Endothelial cell of umbilical vein (primary cell): Measurements from ENCODE around the gene GRK5. TPM values are rescaled to one million over a fixed set of nuclear protein-coding genes. Genes with fewer than 3 reads are reported as not detected.
A peak's percentile ranks its signal among the peaks of the same experiment; 100 is the strongest.
"Not testable (repeated sequence)": the region's sequence is repeated elsewhere in the genome, so short reads cannot be mapped to it uniquely, and the experiment has no call there.

ENCODE experiments used
- BruUV-seq: library from RNA; stranded (reverse); fragments of 400-500 nt; replicated peaks from 2 replicates; lab custom pipeline; 2021; lab: Mats Ljungman, UMichigan
- CTCF ChIA-PET: fragments of 300-600, 350-600 bp; sonication (Branson Sonifier 250); formaldehyde crosslinking; loops from one replicate; lab custom pipeline; 2021; ENCODE audit warnings: antibody characterized with exemption, inconsistent platforms; lab: Charles Lee
- POLR2A ChIA-PET: fragments of 300-600, 350-600 bp; sonication (Branson Sonifier 250); formaldehyde crosslinking; loops from one replicate; lab custom pipeline; 2021; ENCODE audit warnings: antibody characterized with exemption, inconsistent platforms; lab: Charles Lee
- DNase-seq: peaks from one replicate; pipeline ENCODE4 v3.0.0-alpha.2; 2011; ENCODE audit warnings: low read depth, low spot score
- FAIRE-seq: peaks from 2 replicates; lab custom pipeline; 2011; peaks lifted over from hg19 to GRCh38; lab: Jason Lieb, UNC
- H2AFZ ChIP-seq: 2 replicates; pipeline ENCODE4 v1.6.0; 2012; ENCODE audit warnings: low read depth, low read length, control low read depth, inconsistent platforms
- H3K27ac ChIP-seq: 2 replicates; pipeline ENCODE4 v1.5.1; 2011; ENCODE audit warnings: low read depth, mild to moderate bottlenecking, control low read depth, low read length, moderate library complexity; ENCODE audit not compliant: insufficient read depth
- H3K27me3 ChIP-seq, 2 experiments: 2 replicates each; pipeline versions ENCODE4 v1.6.0 to v1.6.1; 2011; ENCODE audit warnings: low read length in 2 of 2, mixed read lengths in 1 of 2; ENCODE audit not compliant: control insufficient read depth in 2 of 2, insufficient read depth in 2 of 2
- H3K36me3 ChIP-seq, 2 experiments: 2 replicates in 1 of 2; 3 replicates in 1 of 2; pipeline ENCODE4 v1.5.1; 2011; ENCODE audit warnings: low read length in 2 of 2, mild to moderate bottlenecking in 1 of 2, moderate library complexity in 1 of 2; ENCODE audit not compliant: control insufficient read depth in 2 of 2, insufficient read depth in 2 of 2; ENCODE audit errors: extremely low read depth in 1 of 2
- H3K4me1 ChIP-seq: 3 replicates; pipeline ENCODE4 v1.5.1; 2011; ENCODE audit warnings: mild to moderate bottlenecking, low read length; ENCODE audit not compliant: control insufficient read depth, insufficient read depth; ENCODE audit errors: extremely low read depth
- H3K4me2 ChIP-seq: 2 replicates; pipeline ENCODE4 v1.6.1; 2011; ENCODE audit warnings: low read length, control low read depth, mixed read lengths; ENCODE audit not compliant: insufficient read depth
- H3K4me3 ChIP-seq, 3 experiments: fragments of 200-600 bp in 1 of 3; sonication (generic), shearing (Covaris generic) in 1 of 3; replicated peaks in 1 of 3; 2 replicates each; pipeline ENCODE4 v1.5.1; 2011 to 2016; ENCODE audit warnings: control low read depth in 3 of 3, low read length in 3 of 3, mild to moderate bottlenecking in 2 of 3, inconsistent platforms in 1 of 3, low read depth in 1 of 3, moderate library complexity in 1 of 3; ENCODE audit not compliant: insufficient read depth in 1 of 3
- H3K79me2 ChIP-seq: 2 replicates; pipeline ENCODE4 v1.6.0; 2012; ENCODE audit warnings: low read length, inconsistent platforms; ENCODE audit not compliant: control insufficient read depth, insufficient read depth
- H3K9ac ChIP-seq: replicated peaks from 2 replicates; pipeline ENCODE3; 2011; ENCODE audit warnings: low read length, control low read depth; ENCODE audit not compliant: insufficient read depth; ENCODE audit errors: extremely low read depth
- H3K9me1 ChIP-seq: replicated peaks from 3 replicates; pipeline ENCODE4 v1.6.0; 2011; ENCODE audit warnings: mild to moderate bottlenecking, low read length; ENCODE audit not compliant: control insufficient read depth, insufficient read depth; ENCODE audit errors: extremely low read depth
- H3K9me3 ChIP-seq: replicated peaks from 2 replicates; pipeline ENCODE4 v1.5.1; 2012; ENCODE audit warnings: low read length, inconsistent platforms; ENCODE audit not compliant: control insufficient read depth, insufficient read depth
- H4K20me1 ChIP-seq: replicated peaks from 2 replicates; pipeline ENCODE3; 2011; ENCODE audit warnings: mild to moderate bottlenecking, low read length; ENCODE audit not compliant: control insufficient read depth, insufficient read depth; ENCODE audit errors: extremely low read depth
- CTCF ChIP-seq, 2 donors: IDR thresholded peaks; 1 replicate in 1 of 2; 2 replicates in 1 of 2; pipeline ENCODE4 v1.5.1; 2011; ENCODE audit warnings: low read length in 2 of 2, mild to moderate bottlenecking in 2 of 2, moderate library complexity in 2 of 2, control low read depth in 1 of 2, inconsistent platforms in 1 of 2, low read depth in 1 of 2; ENCODE audit not compliant: insufficient read depth in 1 of 2; ENCODE audit errors: extremely low read depth in 1 of 2
- EZH2 ChIP-seq: IDR thresholded peaks from 2 replicates; pipeline ENCODE4 v1.6.1; 2012; ENCODE audit warnings: borderline replicate concordance, low read depth, mild to moderate bottlenecking, moderate library complexity, low read length, inconsistent platforms; ENCODE audit not compliant: severe bottlenecking
- FOS ChIP-seq: IDR thresholded peaks from 2 replicates; pipeline ENCODE4 v1.6.1; 2011; ENCODE audit warnings: mild to moderate bottlenecking, low read length, moderate library complexity, borderline replicate concordance; ENCODE audit not compliant: insufficient read depth
- GATA2 ChIP-seq: IDR thresholded peaks from 2 replicates; pipeline ENCODE4 v1.7.0; 2011; ENCODE audit warnings: low read depth, mild to moderate bottlenecking, moderate library complexity, mixed read lengths, low read length; ENCODE audit not compliant: insufficient read length, insufficient read depth
- JUN ChIP-seq: IDR thresholded peaks from 2 replicates; pipeline ENCODE4 v1.6.1; 2011; ENCODE audit warnings: borderline replicate concordance, low read depth; ENCODE audit not compliant: insufficient read length, insufficient read depth
- MYC ChIP-seq: IDR thresholded peaks from one replicate; pipeline ENCODE4 v1.6.1; 2011; ENCODE audit warnings: mild to moderate bottlenecking, low read depth, low read length
- POLR2A ChIP-seq: IDR thresholded peaks from 2 replicates; pipeline ENCODE4 v1.6.1; 2012; ENCODE audit warnings: low read depth, mild to moderate bottlenecking, control low read depth, low read length
- POLR2AphosphoS5 ChIP-seq: IDR thresholded peaks from 2 replicates; pipeline ENCODE4 v1.6.1; 2012; ENCODE audit warnings: low read depth, mild to moderate bottlenecking, control low read depth, low read length, moderate library complexity; ENCODE audit not compliant: insufficient read depth
- dilution Hi-C: fragments of 300-500 bp; cut with MboI; formaldehyde crosslinking; loops from one replicate; pipeline ENCODE4 v1.15.0; 2019; ENCODE audit warnings: low sequenced_read_pairs; ENCODE audit not compliant: extremely low pct_ligation_motif_present
- intact Hi-C: fragments of 100-400 bp; cut with micrococcal nuclease; formaldehyde crosslinking; loops from one replicate; pipeline ENCODE4 v1.10.0; 2022
- polyA plus RNA-seq, 4 experiments: library from polyadenylated mRNA; depleted of rRNA in 3 of 4; stranded (reverse) in 3 of 4; unstranded in 1 of 4; fragments of >200 nt; gene quantifications; 2 replicates each; pipeline versions ENCODE4 v1.2.1 to v1.2.3, GENCODE V29; 2011 to 2012; ENCODE audit warnings: missing spikeins in 1 of 4
- total RNA-seq: library from RNA; stranded (reverse); gene quantifications from 2 replicates; pipeline ENCODE4 v1.2.3, GENCODE V29; 2021
- TF ChIP-seq, protein P1 (sequence below): IDR thresholded peaks from 2 replicates; pipeline ENCODE4 v1.6.1; 2011; ENCODE audit not compliant: insufficient read depth, insufficient read length

Gene GRK5
- total and polyA plus RNA-seq, 2 donors (not counting 3 experiments of a cell fraction or from before 2014, with no cell fraction given): 13.1 to 29.5 TPM

- H4K20me1 ChIP-seq: no peaks in the 10 kb centered on the region
- ChIA-PET POLR2A (no interaction called here), CTCF (interaction anchor here (1.2 to 2.3 kb wide), 2 partner anchors 14 to 229 kb away, joined by 3 to 10 read pairs; no protein-coding TSS in a partner anchor)
- no peaks in the 10 kb centered on the region for H3K9me3 ChIP-seq
- FAIRE-seq: peak; percentile 15
- H3K27me3 ChIP-seq: no peaks in the 10 kb centered on the region
- no peaks in the 10 kb centered on the region for H3K9me1 ChIP-seq
- no peak overlapping the region for H2AFZ ChIP-seq
- H3K36me3 ChIP-seq: peaks cover 0 to 28% of the 10 kb centered on the region in 2 experiments
- dilution Hi-C loops: no loop called here
- H3K9ac ChIP-seq: no peak overlapping the region
- H3K4me1 ChIP-seq: no peaks in the 10 kb centered on the region
- H3K4me2 ChIP-seq: no peak overlapping the region
- no TSS peak for BruUV-seq
- H3K79me2 ChIP-seq: no peaks in the 10 kb centered on the region
- no peak overlapping the region for H3K4me3 ChIP-seq
- H3K27ac ChIP-seq: no peak overlapping the region
- intact Hi-C loops: no loop called here
- no peak for TF ChIP-seq GATA2
- TF ChIP-seq, protein P1, sequence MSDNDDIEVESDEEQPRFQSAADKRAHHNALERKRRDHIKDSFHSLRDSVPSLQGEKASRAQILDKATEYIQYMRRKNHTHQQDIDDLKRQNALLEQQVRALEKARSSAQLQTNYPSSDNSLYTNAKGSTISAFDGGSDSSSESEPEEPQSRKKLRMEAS: no peak
- TF ChIP-seq CTCF (IDR thresholded peaks at IDR 0.05; ENCODE audit: extremely low read depth in 1 of 2, insufficient read depth in 1 of 2, low read depth in 1 of 2, low read length in 2 of 2): no peak
- no peak for TF ChIP-seq FOS
- TF ChIP-seq MYC: no peak
- TF ChIP-seq JUN: no peak
- no peak for TF ChIP-seq POLR2A
- TF ChIP-seq POLR2AphosphoS5: no peak
- no peak for TF ChIP-seq EZH2
- no peak for DNase-seq
These were observed 224.4 kb downstream of the GRK5 start for GRCh38 chr10:119431773-119432135.

- H3K4me2 ChIP-seq, POLR2A ChIA-PET, FAIRE-seq, H2AFZ ChIP-seq, H4K20me1 ChIP-seq, H3K4me1 ChIP-seq, BruUV-seq, DNase-seq, CTCF ChIA-PET, H3K9me1 ChIP-seq, H3K9me3 ChIP-seq, intact Hi-C loops, H3K27me3 ChIP-seq, H3K79me2 ChIP-seq, dilution Hi-C loops, H3K9ac ChIP-seq, H3K27ac ChIP-seq, H3K4me3 ChIP-seq: not testable (repeated sequence)
- peaks cover 0 to 13% of the 10 kb centered on the region in 2 experiments for H3K36me3 ChIP-seq
These were observed 227.6 kb downstream of the GRK5 start for GRCh38 chr10:119434942-119435341.
